ENCODE data around the gene SLC44A5.
"Not testable (repeated sequence)": the region's sequence is repeated elsewhere in the genome, so short reads cannot be mapped to it uniquely, and the experiment has no call there.

The SLC44A5 gene

GRCh38 chr1:75449998-75450397 lies 160.9 kb downstream of the SLC44A5 start:
- DNase-seq (ENCODE audit: low read depth), result no peak

- DNase-seq (ENCODE audit: low read depth), result no peak
Measured at GRCh38 chr1:75444220-75444619, 166.7 kb downstream of the SLC44A5 start.

- DNase-seq (ENCODE audit: low read depth), result no peak
Measured at GRCh38 chr1:75440274-75440673, 170.6 kb downstream of the SLC44A5 start.

GRCh38 chr1:75438355-75438754 lies 172.6 kb downstream of the SLC44A5 start:
- no peak for DNase-seq (ENCODE audit: low read depth)

GRCh38 chr1:75431843-75432242 lies 179.1 kb downstream of the SLC44A5 start:
- DNase-seq (ENCODE audit: low read depth), result no peak

- DNase-seq (ENCODE audit: low read depth), result no peak
Measured at GRCh38 chr1:75430526-75430925, 180.4 kb downstream of the SLC44A5 start.

GRCh38 chr1:75426688-75427087 lies 184.2 kb downstream of the SLC44A5 start:
- DNase-seq (ENCODE audit: low read depth), result no peak

- DNase-seq (ENCODE audit: low read depth), result no peak
Measured at GRCh38 chr1:75425001-75425650, 185.8 kb downstream of the SLC44A5 start.

- DNase-seq (ENCODE audit: low read depth), result no peak
Measured at GRCh38 chr1:75423616-75424015, 187.3 kb downstream of the SLC44A5 start.

- no peak for DNase-seq (ENCODE audit: low read depth)
Measured at GRCh38 chr1:75423136-75423535, 187.8 kb downstream of the SLC44A5 start.

GRCh38 chr1:75421371-75421770 lies 189.5 kb downstream of the SLC44A5 start:
- no peak for DNase-seq (ENCODE audit: low read depth)

- DNase-seq (ENCODE audit: low read depth), result no peak
Measured at GRCh38 chr1:75415187-75415586, 195.7 kb downstream of the SLC44A5 start.

GRCh38 chr1:75412616-75413015 lies 198.3 kb downstream of the SLC44A5 start:
- no peak for DNase-seq (ENCODE audit: low read depth)

GRCh38 chr1:75404681-75405080 lies 206.2 kb downstream of the SLC44A5 start:
- DNase-seq (ENCODE audit: low read depth), result not testable (repeated sequence)

- not testable (repeated sequence) for DNase-seq (ENCODE audit: low read depth)
Measured at GRCh38 chr1:75403147-75403646, 207.7 kb downstream of the SLC44A5 start.

GRCh38 chr1:75400716-75401115 lies 210.2 kb downstream of the SLC44A5 start:
- no peak for DNase-seq (ENCODE audit: low read depth)

- DNase-seq (ENCODE audit: low read depth), result no peak
Measured at GRCh38 chr1:75396745-75397144, 214.2 kb downstream of the SLC44A5 start.

- DNase-seq (ENCODE audit: low read depth), result no peak
Measured at GRCh38 chr1:75396260-75396659, 214.7 kb downstream of the SLC44A5 start.

- DNase-seq (ENCODE audit: low read depth), result no peak
Measured at GRCh38 chr1:75394386-75395139, 216.4 kb downstream of the SLC44A5 start.

- DNase-seq (ENCODE audit: low read depth), result no peak
Measured at GRCh38 chr1:75392278-75392677, 218.6 kb downstream of the SLC44A5 start.

- DNase-seq (ENCODE audit: low read depth), result not testable (repeated sequence)
Measured at GRCh38 chr1:75375476-75376447, 235.2 kb downstream of the SLC44A5 start.

- DNase-seq (ENCODE audit: low read depth), result no peak
Measured at GRCh38 chr1:75373542-75374159, 237.3 kb downstream of the SLC44A5 start.

Data from activated T-helper 1 cell treated with Interleukin-2 at 50 U/mL for 16 hours (primary cell).